Activated T-cell treated with anti-CD3 and anti-CD28 coated beads, Interleukin-2, amount 50 U/mL, for 1 hour (primary cell): ENCODE data around the gene VPS51.
A peak's percentile ranks its signal among the peaks of the same experiment; 100 is the strongest.

Experiments used
- DNase-seq: peaks from one replicate; pipeline ENCODE4 v3.0.0-alpha.2; 2020

Gene VPS51

DNA sequence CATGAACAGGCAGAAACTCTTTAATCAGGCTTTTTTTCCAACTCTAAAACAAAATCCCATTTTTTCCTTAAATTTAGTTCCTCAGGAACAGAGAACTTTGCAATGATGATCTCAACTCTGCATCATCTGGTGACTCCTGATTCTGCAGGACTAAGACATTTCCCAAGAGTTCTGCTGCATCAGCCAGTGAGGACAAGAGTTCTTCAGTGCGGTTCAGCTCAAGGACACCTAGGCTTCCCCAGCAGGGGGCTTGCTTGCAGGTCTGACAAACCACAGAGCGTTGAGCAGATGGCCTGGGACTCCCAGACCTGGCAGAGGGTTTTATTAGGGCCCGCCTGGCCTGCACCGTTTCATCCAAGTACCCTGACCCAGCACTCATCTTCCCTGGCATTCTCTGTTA is 18.6 kb upstream of the VPS51 start:
- no peak for DNase-seq

DNA sequence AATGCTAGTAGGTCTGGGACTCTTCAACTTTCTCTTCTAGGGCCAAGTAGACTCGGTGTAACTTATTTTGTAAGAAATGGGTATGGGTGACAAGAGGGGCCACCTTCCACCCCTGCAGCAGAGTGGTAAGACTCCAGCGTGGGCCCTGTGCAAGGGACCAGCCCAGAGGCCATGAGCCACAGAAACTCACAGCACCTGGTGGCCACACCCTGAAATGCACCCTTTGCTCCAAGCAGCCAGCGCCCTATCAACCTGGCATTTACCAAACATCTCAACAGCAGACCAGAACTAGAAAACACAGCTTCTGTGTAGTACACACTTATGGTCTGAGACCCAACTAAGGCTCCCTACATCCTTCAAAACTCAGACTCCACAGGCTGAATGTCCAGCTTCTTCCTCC is 17.9 kb upstream of the VPS51 start:
- peak; percentile 78 for DNase-seq

DNA sequence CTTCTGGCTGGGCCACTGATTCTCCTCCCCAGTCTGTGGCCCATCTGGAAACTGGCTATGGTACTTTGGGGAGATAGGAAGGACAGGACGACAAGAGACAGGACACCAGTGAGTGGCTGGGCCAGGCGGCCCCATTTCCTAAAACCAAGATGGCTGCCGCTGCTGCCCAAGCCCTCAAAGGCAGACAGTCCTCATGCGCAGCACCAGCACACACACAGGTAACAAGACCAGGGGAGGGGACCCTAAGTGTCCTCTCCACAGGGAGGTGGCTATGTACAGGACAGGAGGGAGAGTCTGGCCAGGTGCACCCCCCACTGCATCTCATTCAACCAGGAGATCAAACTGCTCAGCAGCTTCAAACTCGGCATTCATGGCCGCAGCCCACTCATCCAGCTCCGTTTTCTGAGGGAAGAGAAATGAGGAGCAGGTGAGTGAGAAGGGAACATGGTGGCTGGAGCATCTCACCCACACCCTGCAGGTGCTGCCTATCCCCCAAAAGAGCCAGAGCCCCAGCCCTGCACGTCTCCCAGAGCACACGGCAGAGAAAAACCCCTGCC is 17.1 kb upstream of the VPS51 start:
- DNase-seq, result no peak

DNA sequence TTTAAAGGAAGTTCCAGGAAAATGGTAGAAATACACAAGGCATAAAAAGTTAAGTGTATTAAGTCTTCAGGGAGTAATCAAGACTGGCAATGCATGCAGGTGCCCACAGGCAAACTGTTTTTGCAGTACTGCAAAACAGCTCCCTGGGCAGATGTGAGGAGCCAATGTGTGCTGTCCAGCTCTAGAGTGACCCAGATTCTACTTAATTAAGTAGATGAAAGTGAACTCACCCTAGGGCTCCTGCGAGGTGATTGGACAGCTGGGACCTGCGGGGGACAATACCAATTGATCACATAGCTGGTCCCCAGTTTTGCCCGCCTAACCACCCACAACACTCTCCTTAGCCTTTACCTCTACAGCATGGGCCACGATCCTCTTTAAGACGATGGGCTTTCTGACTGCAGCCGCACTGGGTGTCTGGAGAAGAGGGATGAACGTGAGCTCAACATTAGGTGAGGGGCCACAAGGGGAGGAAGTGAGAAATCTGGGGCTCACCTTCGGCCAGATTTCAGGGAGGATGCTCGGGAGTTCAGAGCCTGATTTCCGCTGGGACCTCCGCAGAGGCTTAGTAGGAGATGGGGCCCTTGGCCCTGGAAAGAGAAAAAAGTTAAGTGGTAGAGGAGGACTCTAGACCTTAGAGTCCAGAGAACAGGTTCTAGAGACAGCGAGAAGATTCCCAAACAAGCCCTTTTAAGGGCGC is 12.7 kb upstream of the VPS51 start:
- no peak for DNase-seq

DNA sequence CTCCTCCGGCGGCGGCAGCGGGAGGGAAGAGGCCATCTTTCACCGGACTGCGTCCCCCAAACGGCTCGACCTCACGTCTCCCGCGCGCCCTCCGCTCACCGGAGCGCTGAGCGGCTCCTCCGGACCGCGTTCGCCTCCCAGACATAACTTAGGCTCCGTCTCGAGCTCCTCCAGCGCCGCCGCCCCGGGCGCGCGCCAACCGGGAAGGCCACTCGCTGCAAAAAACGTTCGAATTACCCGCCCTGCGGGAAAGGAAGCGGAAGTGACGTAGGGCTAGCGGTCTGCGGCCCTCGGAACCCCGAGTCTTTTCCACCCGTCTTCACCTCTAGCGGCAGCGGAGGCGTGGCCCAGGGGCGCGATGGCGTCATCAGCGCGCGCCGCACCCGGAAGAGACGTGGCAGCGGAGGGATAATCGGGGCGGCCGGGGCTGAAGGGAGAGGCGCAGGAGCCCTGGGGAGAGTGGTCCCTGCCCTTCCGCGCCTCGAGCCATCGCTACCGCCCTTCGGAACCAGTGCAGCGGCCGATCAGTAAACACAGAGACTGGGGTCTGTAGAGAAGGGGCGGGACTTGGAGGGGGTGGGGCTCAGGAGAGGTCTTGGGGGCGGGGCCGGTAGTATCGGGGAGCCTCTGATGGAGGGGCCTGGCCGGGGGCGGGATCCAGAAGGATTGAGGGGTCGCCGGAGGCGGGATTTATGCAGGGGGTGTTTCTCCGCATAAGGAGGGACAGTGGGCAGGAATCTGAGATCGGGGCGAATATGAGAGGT is 12.0 kb upstream of the VPS51 start, which contains the start of the genes CDCA5 and ZFPL1:
CDCA5 (minus strand) TSS at position 207 of the 764 bp plus-strand sequence; CDS start at position 145, 62 bp downstream.
ZFPL1 (plus strand) TSS at position 389 of the 764 bp plus-strand sequence. CDS start 477 bp downstream, outside the sequence.
- peak; percentile 96 for DNase-seq

DNA sequence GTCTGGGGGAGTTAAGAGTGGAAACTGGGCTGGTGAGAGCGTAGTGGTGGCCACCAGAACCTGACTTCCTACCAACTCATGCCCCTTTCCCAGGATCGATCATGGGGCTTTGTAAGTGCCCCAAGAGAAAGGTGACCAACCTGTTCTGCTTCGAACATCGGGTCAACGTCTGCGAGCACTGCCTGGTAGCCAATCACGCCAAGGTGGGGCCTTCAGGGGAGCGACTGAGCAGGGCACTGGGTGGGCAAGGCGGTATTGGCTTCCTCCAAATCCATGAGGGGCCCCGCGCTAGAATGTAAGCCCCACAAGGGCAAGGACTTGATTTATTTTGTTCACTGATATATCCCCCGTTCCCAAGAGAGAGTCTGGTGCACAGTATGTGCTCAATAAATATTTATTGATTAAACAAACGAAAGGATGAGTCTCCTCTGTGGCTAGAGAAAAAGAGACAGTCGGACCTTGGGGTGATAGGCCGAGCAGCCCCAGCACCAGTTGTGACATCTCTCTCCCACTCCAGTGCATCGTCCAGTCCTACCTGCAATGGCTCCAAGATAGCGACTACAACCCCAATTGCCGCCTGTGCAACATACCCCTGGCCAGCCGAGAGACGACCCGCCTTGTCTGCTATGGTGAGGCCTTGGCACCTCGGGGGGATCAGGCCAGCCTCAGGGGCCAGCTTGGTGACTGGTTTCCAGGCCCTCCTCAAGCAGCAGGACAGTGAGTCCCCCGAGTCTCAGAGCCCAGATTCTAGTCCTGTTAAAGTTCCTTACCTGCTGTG is 11.2 kb upstream of the VPS51 start:
- DNase-seq, result no peak

DNA sequence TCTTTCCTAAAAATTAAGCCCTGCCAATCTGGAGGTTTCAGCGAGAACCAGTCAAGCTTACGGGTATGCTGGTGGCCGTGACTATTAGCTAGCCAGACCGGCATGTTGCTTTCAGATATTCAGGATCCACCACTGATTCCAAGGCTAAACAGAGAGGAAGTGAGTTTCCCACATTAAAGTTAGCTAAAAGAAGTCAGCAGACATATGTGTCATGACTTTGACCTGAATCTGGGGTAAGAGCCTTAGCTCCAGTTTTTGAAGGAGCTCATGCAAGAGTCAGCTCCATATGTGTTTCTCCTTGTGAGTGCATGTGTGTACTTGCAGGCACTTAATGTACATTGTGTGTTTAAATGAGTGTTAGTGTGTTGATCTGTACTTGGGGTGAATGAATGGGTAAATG is 10.6 kb upstream of the VPS51 start:
- DNase-seq, result no peak

DNA sequence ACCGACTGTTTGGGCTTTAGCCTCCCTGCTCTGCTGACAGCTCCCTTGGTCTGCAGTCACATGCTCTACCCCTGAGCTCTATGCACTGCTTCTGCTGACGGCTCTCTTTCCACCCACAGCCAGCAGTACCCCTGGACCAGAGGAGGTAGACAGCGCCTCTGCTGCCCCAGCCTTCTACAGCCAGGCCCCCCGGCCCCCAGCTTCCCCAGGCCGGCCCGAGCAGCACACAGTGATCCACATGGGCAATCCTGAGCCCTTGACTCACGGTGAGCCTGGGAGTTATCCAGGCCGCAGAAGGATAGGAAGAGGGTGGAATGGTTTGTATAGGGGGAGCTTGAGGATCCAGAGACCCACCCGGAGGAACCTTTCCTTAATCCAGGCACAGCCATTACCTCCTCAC is 9.2 kb upstream of the VPS51 start:
- no peak for DNase-seq

DNA sequence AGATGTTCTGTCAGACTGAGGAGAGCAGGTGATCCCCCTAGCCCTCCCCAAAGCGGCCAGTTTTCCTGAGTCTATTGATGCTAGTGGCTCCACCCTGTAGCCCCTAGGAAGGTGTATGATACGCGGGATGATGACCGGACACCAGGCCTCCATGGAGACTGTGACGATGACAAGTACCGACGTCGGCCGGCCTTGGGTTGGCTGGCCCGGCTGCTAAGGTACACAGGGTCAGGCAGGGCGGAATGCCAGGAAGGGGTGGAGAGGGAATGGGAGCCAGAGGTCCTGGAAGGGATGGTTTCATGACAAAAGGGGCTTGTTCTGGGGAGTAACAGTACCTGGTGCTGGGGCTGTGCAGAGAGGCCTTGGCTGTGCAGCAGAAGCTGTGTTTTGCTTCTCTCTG is 8.8 kb upstream of the VPS51 start:
- no peak for DNase-seq

DNA sequence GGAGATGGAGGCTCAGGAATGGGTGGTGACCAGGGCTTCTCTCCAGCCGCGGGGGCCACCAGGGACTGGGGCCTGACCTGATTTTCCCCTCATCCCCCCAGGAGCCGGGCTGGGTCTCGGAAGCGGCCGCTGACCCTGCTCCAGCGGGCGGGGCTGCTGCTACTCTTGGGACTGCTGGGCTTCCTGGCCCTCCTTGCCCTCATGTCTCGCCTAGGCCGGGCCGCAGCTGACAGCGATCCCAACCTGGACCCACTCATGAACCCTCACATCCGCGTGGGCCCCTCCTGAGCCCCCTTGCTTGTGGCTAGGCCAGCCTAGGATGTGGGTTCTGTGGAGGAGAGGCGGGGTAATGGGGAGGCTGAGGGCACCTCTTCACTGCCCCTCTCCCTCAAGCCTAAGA is 8.2 kb upstream of the VPS51 start:
- no peak for DNase-seq

DNA sequence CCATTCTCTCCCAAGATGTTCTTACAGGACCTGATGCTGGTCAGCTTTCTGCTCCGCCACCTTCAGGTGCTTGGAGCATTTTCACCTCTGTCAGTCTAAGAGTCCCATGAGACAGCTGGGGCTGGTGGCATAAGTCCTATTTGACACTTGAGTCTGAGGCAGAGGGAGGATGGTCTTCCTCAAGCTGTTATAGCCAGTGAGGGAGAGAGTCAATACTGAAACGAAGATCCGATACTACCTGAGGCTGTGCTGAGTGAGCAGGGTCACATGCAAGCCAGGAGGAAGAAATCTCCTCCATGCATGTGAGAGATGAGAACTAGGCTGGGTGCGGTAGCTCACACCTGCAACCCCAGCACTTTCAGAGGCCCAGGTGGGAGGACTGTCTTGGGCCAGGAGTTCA is 6.4 kb upstream of the VPS51 start:
- no peak for DNase-seq

DNA sequence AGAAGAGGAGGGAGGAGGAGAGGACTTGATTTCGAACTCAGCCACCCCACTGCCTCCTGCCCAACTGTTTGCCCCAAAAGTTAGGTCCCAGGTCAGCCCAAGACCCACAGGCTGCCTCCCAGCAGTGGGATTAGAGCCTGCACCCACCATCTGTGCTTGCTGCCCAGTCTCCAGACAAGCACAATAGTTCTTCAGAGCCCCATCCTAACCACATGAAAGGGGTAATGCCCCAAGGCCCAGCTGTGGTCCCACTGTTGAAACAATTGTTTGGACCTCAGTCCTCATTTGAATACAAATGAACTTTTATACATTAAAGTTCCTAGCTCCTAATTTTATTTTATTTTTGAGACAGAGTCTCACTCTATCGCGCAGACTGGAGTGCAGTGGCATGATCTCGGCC is 5.4 kb upstream of the VPS51 start:
- DNase-seq, result no peak

DNA sequence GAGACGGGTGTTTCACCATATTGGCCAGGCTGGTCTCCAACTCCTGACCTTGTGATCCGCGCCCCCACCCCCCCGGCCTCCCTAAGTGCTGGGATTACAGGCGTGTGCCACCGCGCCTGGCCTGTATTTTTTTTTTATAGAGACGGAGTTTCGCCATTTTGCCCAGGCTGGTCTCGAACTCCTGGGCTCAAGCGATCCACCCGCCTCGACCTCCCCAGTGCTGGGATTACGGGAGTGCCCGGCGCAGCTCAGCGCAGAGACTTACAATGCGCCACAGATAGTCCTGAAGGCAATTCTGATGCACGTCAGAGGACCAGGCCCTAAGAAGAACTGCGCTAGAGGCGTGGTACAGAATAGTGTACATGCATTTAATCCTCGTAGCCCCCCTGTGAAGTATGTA is 587 bp upstream of the VPS51 start:
- no peak for DNase-seq

DNA sequence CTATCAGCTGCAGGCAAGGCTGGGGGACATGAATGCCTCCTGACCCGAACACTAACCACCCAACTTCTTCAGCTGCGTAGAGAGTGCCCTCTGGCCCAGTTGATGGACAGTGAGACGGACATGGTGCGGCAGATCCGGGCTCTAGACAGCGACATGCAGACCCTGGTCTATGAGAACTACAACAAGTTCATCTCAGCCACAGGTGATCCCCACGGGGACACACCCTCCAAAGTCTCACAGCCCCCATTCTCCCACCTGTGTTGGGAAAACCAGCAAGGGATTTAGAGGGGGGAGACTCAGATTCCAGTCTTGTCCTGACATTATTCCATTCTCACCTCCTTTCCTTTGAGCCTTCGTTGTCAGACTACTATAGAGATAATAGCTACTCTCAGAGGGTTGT is 912 bp downstream of the VPS51 start:
- DNase-seq, result no peak

DNA sequence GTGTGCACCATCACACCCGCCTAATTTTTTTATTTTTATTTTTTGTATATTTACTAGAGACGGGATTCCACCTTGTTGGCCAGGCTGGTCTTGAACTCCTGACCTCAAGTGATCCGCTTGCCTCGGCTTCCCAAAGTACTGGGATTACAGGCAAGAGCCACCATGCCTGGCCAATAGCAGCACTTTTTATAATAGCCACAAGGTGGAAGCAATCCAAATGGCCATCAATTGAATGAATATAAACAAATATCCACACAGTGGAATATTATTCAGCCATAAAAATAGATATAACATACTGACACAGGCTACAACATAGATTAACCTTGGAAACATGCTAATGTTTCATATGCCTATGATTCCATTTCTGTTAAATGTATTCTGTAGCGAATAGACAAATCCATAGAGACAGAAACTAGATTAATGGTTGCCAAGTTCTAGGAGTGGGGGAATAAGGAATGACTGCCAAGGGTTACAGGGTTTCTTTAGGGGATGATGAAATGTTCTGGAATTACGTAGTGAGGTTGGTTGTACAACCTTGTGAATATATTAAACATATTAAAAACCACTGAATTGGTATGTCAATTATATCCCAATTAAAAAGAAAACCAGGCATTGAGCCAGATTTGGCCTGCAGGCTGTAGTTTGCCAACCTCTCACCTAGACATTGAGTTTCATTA is 4.8 kb downstream of the VPS51 start:
- DNase-seq, result no peak

DNA sequence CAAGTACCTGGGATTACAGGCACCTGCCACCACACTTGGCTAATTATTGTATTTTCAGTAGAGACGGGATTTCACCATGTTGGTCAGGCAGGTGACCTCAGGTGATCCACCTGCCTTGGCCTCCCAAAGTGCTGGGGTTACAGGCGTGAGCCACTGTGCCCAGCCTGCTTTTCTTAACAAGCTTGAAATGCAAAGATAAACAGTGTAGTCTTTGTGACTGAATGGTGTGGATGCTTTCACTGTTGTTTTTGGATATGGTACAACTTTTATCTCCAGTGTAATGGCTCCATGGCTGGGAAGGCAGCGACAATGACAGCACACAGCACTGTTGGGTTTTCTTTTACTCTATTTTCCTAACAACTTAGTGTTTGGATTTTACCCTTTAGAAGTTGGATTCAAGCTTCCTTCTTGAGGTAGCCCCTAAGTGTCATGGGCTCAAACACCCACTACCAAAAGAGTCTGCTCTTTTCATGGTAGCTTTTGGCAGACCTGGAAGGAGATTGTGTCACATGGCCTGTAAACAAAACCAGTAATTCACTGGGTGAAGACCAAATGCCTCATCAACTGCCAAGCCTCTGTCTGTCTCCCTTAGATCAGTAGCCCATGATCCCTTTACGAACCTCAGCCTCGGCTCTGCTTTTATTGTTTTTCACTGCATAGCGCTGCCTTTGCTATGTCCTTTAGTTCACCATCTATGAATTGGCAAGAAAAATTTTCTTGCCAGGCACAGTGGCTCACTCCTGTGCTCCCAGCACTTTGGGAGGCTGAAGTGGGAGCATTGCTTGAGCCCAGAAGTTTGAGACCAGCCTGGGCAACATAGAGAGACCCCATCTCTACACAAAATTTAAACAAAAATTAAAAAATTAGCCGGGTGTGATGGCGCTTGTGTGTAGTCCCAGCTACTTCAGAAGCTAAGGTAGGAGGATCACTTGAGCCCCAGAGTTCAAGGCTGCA is 6.4 kb downstream of the VPS51 start:
- DNase-seq, result no peak

DNA sequence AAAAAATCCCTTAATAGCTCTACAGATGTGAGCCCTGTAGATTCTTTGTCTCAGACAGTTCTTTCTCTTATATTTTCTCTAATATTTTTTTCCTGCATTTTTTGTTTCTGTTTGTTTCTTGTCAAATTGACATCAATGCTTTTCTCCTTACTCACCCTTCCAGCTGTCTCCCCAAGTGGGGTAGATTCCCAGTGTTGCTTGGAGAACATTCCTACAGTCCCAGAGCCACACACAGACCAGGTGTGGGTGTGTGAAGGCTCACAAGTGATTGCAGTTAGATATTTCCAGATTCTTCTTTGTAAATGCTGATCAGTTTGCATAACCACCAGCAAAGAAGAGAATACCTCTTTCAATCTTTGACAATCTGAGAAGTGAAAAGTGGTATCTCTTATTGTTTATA is 7.5 kb downstream of the VPS51 start:
- DNase-seq, result no peak

DNA sequence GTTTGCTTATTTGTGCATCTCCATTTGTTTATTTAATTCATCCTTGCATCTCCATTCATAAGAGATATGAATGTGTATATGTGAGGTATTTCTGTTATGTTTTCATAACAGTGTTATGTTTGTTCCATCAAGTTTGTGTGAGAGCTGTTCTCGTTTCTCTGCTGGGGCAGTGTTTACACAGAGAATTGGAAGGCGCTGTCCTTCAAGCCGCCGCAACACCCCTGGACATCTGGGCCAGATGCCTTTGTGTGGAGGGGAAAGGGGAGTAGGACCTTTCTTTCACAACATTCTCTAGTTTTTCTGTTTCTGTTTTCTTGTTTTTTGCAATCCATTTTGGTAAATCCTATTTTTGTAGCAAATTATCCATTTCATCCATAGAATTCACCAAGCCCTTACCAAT is 8.6 kb downstream of the VPS51 start:
- DNase-seq, result no peak

DNA sequence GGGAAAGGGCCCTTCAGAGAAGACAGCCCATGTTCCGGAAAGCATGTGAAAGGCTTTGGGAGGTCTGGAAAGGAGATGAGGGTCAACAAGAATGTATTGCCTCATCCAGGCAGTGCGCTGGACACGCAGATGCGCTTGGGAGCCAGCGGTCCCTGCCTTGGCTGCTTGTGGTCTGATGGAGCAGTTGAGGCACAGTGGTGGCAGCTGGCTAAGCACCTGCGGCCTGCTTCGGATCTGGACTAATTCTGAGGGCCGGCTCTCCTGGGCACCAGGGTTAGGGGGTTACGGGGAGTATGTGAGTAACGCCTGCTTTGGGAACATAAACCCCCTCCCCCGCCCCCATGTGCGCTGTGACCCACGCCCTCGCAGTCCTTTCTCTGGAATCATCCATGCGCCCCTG is 11.1 kb downstream of the VPS51 start:
- no peak for DNase-seq

DNA sequence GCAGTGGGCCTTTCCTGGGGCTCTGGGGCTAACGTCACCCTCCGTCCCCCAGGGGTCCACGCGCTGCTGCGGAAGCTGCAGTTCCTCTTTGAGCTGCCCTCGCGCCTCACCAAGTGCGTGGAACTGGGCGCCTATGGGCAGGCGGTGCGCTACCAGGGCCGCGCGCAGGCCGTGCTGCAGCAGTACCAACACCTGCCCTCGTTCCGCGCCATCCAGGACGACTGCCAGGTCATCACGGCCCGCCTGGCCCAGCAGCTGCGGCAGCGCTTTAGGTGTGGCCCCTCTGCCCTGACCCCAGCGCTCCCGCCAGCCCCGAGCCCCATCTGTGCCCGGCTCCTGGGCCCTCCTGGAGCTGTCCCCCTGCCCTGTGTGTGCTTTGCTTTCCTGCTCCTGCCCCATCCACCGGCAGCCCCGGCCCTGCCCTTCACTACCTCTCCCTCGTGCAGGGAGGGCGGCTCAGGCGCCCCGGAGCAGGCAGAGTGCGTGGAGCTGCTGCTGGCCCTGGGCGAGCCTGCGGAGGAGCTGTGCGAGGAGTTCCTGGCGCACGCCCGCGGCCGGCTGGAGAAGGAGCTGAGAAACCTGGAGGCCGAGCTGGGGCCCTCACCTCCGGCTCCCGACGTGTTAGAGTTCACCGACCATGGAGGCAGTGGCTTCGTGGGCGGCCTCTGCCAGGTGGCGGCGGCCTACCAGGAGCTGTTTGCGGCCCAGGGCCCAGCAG is 11.9 kb downstream of the VPS51 start:
- DNase-seq, result no peak
